Brain microvascular endothelial cell (primary cell): ENCODE results near the gene OR1J2.

ENCODE experiments used
- DNase-seq: peaks from one replicate; pipeline ENCODE4 v3.0.0-alpha.2; 2020
- H3K27ac ChIP-seq: fragments of 250-450 bp; sonication (Bioruptor Pico); 2 replicates; pipeline ENCODE4 v1.5.1; 2020; ENCODE audit warnings: mild to moderate bottlenecking, moderate library complexity
- H3K27me3 ChIP-seq: fragments of 250-450 bp; sonication (Bioruptor Pico); replicated peaks from 2 replicates; pipeline ENCODE4 v1.5.1; 2020; ENCODE audit warnings: mild to moderate bottlenecking
- H3K36me3 ChIP-seq: fragments of 250-450 bp; sonication (Bioruptor Pico); replicated peaks from 2 replicates; pipeline ENCODE4 v1.5.1; 2020; ENCODE audit warnings: mild to moderate bottlenecking
- H3K4me3 ChIP-seq: 2 replicates; pipeline ENCODE4 v1.5.1; 2011; ENCODE audit warnings: low read depth, mild to moderate bottlenecking, control low read depth, low read length, moderate library complexity
- in situ Hi-C: cut with HindIII; loops from 2 replicates; pipeline ENCODE4 v1.10.0; 2017; ENCODE audit warnings: low sequenced_read_pairs, low pct_ligation_motif_present
- TF ChIP-seq, protein P1 (sequence below): IDR thresholded peaks from 2 replicates; pipeline ENCODE4 v1.5.1; 2011; ENCODE audit warnings: low read depth, mild to moderate bottlenecking, moderate library complexity, low read length, control low read depth, inconsistent platforms; ENCODE audit errors: missing control alignments

The OR1J2 gene

DNA sequence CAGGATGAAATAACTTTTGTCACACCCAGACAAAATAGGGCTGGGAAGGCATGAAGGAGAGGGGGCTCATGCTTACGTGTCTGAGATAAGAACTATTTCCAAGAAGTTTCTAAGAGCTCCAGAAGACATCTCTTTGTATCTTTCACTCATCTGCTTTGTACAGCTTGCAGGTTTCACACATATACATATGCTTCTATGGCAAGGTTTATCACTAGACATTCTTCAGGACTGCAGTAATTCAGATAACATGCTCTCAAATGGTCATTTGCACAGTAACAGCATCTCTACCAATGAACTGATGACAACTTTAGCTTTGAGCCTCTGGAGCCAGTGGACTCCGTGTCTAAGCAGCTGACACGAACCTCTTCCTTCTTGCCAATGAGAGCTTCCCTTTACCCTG, 36.0 kb upstream of the OR1J2 start:
- no peak overlapping the region for H3K4me3 ChIP-seq
- no peaks in the 10 kb centered on the region for H3K36me3 ChIP-seq
- no peak for DNase-seq
- H3K27ac ChIP-seq: no peak overlapping the region
- H3K27me3 ChIP-seq: peaks cover 2% of the 10 kb centered on the region
- in situ Hi-C loops: no loop called here
- TF ChIP-seq, protein P1, sequence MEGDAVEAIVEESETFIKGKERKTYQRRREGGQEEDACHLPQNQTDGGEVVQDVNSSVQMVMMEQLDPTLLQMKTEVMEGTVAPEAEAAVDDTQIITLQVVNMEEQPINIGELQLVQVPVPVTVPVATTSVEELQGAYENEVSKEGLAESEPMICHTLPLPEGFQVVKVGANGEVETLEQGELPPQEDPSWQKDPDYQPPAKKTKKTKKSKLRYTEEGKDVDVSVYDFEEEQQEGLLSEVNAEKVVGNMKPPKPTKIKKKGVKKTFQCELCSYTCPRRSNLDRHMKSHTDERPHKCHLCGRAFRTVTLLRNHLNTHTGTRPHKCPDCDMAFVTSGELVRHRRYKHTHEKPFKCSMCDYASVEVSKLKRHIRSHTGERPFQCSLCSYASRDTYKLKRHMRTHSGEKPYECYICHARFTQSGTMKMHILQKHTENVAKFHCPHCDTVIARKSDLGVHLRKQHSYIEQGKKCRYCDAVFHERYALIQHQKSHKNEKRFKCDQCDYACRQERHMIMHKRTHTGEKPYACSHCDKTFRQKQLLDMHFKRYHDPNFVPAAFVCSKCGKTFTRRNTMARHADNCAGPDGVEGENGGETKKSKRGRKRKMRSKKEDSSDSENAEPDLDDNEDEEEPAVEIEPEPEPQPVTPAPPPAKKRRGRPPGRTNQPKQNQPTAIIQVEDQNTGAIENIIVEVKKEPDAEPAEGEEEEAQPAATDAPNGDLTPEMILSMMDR: no peak

DNA sequence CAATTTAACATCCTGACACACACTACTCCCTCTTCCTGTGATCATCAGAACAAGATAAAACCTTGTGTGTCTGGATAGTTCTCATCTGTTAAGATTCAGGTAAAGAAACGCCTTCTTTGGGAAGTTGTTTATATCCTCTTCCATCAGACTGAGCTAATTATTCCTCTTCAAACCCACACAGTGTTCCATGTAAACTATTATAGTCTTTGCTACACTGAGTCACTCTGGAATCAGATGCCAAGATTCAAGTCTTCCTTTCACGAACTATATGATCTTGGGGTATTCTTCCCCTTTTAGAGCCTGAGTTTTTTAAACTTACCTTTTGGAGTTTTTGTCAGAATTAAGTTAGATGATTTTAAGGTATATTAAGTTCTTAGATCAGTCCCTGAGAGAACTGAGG, 34.9 kb upstream of the OR1J2 start:
- in situ Hi-C loops: no loop called here
- Histone ChIP-seq H3K36me3 (no peaks in the 10 kb centered on the region), H3K27me3 (peaks cover 2% of the 10 kb centered on the region), H3K4me3 (no peak overlapping the region), H3K27ac (no peak overlapping the region)
- TF ChIP-seq, protein P1: no peak
- no peak for DNase-seq

DNA sequence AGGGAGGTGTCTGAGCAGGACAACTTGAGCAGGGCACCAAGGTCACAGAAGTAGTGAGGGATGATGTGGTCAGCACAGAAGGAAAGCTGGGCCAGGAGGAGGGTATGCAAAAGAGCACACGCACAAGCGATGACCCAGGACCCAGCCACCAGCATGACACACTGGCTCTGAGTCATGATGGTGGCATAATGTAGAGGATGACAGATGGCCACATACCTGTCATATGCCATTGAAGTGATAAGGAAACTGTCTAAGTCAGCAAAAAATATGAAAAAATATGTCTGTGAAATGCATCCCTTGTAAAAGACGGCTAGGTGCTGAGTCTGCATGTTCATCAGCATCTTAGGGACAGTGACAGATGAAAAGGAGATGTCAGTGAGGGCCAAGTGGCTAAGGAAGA, 33.3 kb upstream of the OR1J2 start:
- Histone ChIP-seq H3K27me3 (peaks cover 2% of the 10 kb centered on the region), H3K36me3 (no peaks in the 10 kb centered on the region), H3K27ac (no peak overlapping the region), H3K4me3 (no peak overlapping the region)
- TF ChIP-seq, protein P1: no peak
- in situ Hi-C loops: no loop called here
- no peak for DNase-seq

DNA sequence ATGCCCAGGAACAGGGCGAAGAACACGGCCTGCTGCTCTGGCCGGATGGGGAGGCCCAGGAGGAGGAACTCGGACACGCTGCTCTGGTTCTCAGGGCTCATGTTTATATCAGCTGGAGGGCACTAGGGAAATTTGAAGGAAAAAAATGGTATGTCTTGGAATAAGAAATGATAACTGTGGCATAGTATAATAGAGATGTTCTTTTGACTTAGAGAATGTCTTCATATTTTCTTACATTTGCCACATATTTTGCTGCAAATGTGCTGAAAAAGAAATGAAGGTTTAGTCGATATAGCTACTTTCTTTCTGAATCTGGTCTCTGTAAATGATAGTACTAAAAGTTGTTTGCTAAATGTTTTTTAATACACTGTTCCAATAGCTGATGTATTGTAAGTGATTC, 32.8 kb upstream of the OR1J2 start, which contains the start of gene OR1J1:
Gene OR1J1, minus strand, starts transcription at position 101 of the 400 bp plus-strand sequence. Its CDS starts 0 bp downstream, at position 101.
- Histone ChIP-seq H3K27me3 (peaks cover 2% of the 10 kb centered on the region), H3K4me3 (no peak within 1 kb of the TSS), H3K36me3 (no peaks in the 10 kb centered on the region), H3K27ac (no peak within 1 kb of the TSS)
- no peak for DNase-seq
- TF ChIP-seq, protein P1: no peak
- in situ Hi-C loops: no loop called here

DNA sequence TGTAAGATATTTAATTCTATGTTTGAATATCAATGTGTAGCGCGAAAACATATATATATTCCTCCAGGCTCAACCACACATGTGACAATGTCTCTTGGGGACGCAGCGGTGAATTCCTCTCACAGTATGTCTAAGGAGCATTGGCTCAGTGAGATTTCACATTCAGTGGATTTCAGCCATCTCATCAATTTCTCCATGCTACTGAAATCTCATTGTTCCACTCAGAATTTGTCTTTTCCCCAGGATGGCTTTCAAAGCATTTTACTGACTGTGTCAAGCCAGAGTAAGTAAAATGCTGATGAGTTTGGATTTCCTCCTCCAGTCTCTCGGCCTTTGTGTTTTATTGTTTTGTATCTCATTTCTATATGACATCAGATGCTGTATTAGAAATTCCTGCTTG, 31.5 kb upstream of the OR1J2 start:
- TF ChIP-seq, protein P1: no peak
- Histone ChIP-seq H3K27me3 (peaks cover 2% of the 10 kb centered on the region), H3K36me3 (no peaks in the 10 kb centered on the region), H3K4me3 (no peak overlapping the region), H3K27ac (no peak overlapping the region)
- no peak for DNase-seq
- in situ Hi-C loops: no loop called here

DNA sequence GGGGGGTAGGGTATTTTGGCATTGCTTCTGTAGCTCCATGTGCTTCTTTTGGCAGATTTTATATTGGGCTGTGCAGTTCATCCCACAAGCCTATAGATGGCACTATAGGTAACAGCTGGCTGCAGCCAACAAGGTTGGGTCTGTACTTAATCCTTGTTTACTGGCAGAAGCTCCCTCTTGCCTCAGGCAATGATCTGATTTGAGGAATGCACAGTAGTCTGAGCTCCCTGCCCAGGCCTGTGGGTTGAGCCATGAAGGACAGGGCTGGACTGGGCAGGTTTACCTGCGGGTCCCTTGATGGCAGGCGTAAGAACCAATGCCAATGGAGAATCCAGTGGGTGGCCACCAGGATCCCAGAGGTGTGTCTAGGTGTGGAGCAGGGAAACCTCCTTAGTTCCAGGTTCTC, 11.7 kb upstream of the OR1J2 start:
- Histone ChIP-seq H3K27me3 (no peaks in the 10 kb centered on the region), H3K4me3 (no peak overlapping the region), H3K27ac (no peak overlapping the region), H3K36me3 (no peaks in the 10 kb centered on the region)
- peak; percentile 43 for DNase-seq
- TF ChIP-seq, protein P1: peak; percentile 83
- in situ Hi-C loops: no loop called here
